SHP77 treated with DMSO at 0.1 percent for 48 hours (cell line): Measurements from ENCODE around the gene SGK1.
"Not testable (repeated sequence)": the region's sequence is repeated elsewhere in the genome, so short reads cannot be mapped to it uniquely, and the experiment has no call there.

ENCODE experiments used
- DNase-seq: peaks from one replicate; lab custom pipeline; 2025; lab: John Stamatoyannopoulos, UW

SGK1 gene

DNA sequence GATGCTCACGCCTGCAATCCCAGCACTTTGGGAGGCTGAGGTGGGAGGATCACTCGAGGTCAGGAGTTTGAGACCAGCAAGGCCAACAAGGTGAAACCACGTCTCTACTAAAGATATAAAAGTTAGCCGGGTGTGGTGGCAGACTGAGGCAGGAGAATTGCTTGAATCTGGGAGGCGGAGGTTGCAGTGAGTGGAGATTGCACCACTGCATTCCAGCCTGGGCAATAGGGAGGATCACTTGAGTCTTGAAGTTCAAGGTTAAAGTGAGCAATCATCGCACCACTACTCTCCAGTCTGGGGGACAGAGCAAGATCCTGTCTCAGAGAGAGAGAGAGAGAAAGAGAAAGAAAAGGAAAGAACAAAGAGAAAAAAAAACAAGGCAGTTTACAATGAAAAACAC is 13.5 kb downstream of the SGK1 start:
- DNase-seq: not testable (repeated sequence)

DNA sequence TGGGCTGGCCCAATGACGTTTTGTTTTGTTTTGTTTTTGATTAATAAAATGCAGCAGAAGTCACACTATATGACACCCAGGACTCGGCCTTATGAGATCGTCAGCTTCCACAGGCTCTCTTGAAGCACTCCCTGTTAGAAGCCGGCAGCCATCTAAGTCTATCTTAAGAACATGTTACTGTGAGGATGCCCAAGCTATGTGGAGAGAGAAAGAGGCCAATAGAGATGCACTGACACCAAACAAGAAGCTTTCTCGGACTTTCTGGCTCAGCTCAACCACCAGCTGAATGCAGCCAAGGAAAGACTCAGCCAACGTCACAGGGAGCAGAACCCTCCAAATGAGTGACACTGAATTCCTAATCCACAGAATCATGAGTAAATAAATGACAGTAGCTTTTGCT is 14.0 kb downstream of the SGK1 start:
- no peak for DNase-seq

DNA sequence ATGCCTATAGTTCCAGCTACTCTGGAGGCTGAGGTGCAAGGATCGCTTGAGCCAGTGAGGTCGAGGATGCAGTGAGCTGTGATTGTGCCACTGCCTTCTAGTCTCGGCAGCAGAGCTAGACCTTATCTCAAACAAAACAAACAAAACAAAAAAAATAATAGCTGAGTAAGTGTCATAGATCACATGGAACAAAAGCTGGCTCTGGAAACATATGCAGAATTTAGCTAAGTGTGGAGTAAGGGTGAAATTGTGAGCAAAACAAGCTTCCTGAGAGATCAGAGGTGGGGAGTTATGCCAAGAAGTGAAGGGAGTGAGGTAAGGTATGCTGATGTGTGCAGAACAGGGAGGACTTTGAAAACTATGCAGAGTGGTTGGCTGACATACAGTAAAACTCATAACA is 18.7 kb downstream of the SGK1 start:
- no peak for DNase-seq

GRCh38 chr6:134296762-134297161 is 21.1 kb downstream of the SGK1 start:
- DNase-seq: no peak

GRCh38 chr6:134295953-134296553 is 21.9 kb downstream of the SGK1 start:
- DNase-seq: no peak

GRCh38 chr6:134293659-134294161 is 24.2 kb downstream of the SGK1 start:
- DNase-seq: no peak

- DNase-seq: no peak
Observed at GRCh38 chr6:134291156-134291555, 26.8 kb downstream of the SGK1 start.

- DNase-seq: no peak
Observed at GRCh38 chr6:134289204-134289575, 28.7 kb downstream of the SGK1 start.

GRCh38 chr6:134288538-134289203 is 29.2 kb downstream of the SGK1 start:
- no peak for DNase-seq

DNA sequence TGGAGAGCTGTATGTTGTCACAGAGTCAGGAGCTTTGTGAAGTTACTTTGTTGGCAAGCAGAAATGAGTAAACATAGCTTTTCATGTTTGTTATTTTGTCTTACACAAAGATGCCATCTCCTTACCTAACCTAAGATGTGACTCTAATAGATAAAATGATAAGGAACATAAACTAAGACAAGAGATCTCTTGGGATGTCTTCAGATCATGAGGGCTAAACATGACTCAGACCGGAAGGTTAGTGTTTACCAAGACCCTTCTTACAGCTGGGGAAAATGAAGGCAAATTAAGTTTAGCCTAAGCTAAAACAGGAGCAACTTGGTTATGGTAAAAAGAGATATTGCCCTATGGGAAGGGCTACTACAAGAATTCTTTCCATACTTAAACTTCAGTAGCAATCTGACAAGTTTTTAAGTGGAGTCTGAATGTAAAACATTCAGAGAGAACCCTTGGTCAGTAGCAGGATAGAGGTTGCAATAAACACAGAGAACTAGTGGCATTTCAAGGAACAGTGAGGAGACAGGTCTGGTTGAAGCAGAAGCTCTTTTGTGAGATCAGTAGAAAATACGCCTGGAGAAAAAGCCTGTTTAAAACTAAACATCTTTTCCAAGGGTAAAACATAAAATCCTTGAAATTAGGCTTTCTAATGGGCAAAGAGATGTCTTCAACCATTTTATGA is 29.9 kb downstream of the SGK1 start:
- no peak for DNase-seq

- no peak for DNase-seq
Observed at GRCh38 chr6:134282816-134283215, 35.1 kb downstream of the SGK1 start.

- no peak for DNase-seq
Observed at GRCh38 chr6:134281388-134281787, 36.5 kb downstream of the SGK1 start.

- DNase-seq: no peak
Observed at GRCh38 chr6:134278000-134278399, 39.9 kb downstream of the SGK1 start.

- DNase-seq: not testable (repeated sequence)
Observed at GRCh38 chr6:134276891-134277377, 41.0 kb downstream of the SGK1 start.

- DNase-seq: no peak
Observed at GRCh38 chr6:134272374-134272773, 45.5 kb downstream of the SGK1 start.

DNA sequence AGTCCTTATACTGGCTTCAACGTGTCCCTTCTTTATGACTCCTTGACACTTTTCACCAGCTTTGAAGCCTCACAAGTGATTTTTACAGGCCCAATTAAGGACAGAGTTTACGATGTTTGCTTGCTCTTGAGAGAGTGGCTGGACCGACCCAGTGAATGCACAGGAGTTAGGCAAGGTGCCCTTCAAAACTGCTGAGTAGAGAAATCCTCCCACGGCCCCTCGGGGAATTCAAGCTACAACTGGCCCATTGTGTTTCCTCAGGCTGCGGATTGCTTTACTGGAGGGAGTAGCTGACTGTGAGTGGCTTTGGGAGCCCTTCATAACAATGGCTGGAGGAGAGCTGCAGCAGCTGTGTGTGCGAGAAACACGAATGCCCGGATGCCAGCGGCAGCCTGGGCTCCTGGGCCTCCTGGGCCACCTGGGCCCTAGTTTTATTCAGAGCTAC is 50.0 kb downstream of the SGK1 start:
- DNase-seq: peak; percentile 66

GRCh38 chr6:134266776-134267175 is 51.1 kb downstream of the SGK1 start:
- DNase-seq: no peak

GRCh38 chr6:134261766-134262165 is 56.1 kb downstream of the SGK1 start:
- no peak for DNase-seq

- DNase-seq: no peak
Observed at GRCh38 chr6:134258849-134259306, 59.0 kb downstream of the SGK1 start.

GRCh38 chr6:134257516-134257915 is 60.4 kb downstream of the SGK1 start:
- DNase-seq: no peak

- DNase-seq: no peak
Observed at GRCh38 chr6:134256862-134257261, 61.0 kb downstream of the SGK1 start.

DNA sequence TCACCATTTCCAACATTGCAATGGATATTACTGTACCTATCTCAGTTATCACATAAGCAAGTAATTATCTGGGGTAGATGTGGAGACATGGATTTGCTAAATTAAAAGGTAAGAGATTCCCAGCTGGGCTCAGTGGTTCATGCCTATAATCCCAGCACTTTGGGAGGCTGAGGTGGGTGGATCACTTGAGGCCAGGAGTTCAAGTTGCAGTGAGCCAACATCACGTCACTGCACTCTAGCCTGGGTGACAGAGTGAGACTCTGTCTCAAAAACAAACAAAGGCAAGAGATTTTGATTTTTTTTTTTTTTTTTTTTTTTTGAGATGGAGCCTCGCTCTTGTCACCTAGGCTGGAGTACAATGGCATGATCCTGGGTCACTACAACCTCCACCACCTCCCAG is 62.6 kb downstream of the SGK1 start:
- DNase-seq: not testable (repeated sequence)

GRCh38 chr6:134254118-134254517 is 63.8 kb downstream of the SGK1 start:
- no peak for DNase-seq
